Measurements from ENCODE around the gene ACADM. TPM values are rescaled to one million over a fixed set of nuclear protein-coding genes. Genes with fewer than 3 reads are reported as not detected.
"Not testable (repeated sequence)": the region's sequence is repeated elsewhere in the genome, so short reads cannot be mapped to it uniquely, and the experiment has no call there.

The ACADM gene
- total RNA-seq, 1 donor from 2014 or later = 29.6 TPM

DNA sequence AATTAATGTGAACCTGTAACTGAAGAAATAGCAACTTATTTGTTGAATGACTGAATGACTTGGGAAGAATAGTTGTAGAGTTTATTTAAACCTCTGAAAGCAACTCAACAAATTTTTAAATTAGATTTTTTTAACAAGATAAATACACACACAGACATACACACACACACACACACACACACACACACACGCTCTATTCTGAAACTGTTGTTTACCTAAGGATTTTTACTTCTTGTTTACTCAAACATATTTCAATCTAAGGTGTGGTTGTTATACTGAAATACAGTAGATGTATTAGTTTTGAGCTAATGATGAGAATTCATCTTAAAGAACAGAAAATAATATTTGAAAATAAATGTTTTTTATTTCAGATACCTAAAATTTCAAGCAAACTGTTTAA is 11.5 kb downstream of the ACADM start:
- Histone ChIP-seq H3K79me2 (ENCODE audit: insufficient read depth, low read length) (peaks cover 7% of the 10 kb centered on the region), H3K36me3 (ENCODE audit: insufficient read depth, low read length) (peaks cover 32% of the 10 kb centered on the region), H3K4me2 (ENCODE audit: low read length) (no peak overlapping the region), H3K27me3 (ENCODE audit: insufficient read depth, low read length) (no peaks in the 10 kb centered on the region), H4K20me1 (ENCODE audit: insufficient read depth, low read length) (no peaks in the 10 kb centered on the region), H3K4me3 (ENCODE audit: insufficient read depth, low read depth, low read length) (no peak overlapping the region), H3K9me3 (ENCODE audit: insufficient read depth, low read depth, low read length) (no peaks in the 10 kb centered on the region), H3K4me1 (ENCODE audit: insufficient read depth, low read length) (no peaks in the 10 kb centered on the region), H2AFZ (ENCODE audit: low read depth, low read length) (no peak overlapping the region), H3K27ac (ENCODE audit: low read depth, low read length) (no peak overlapping the region), H3K9ac (ENCODE audit: low read length) (no peak overlapping the region)
- Mint-ChIP-seq H3K27ac (ENCODE audit: unreplicated experiment) (no peak overlapping the region), H3K27me3 (ENCODE audit: low read depth, unreplicated experiment) (no peaks in the 10 kb centered on the region), H3K4me1 (ENCODE audit: low read depth, unreplicated experiment) (no peaks in the 10 kb centered on the region), H3K9me3 (ENCODE audit: unreplicated experiment) (no peaks in the 10 kb centered on the region), H3K4me3 (ENCODE audit: unreplicated experiment) (no peak overlapping the region), H3K36me3 (ENCODE audit: low read depth, unreplicated experiment) (peaks cover 8% of the 10 kb centered on the region)
- no peak for DNase-seq (ENCODE audit: low read depth)
- TF ChIP-seq EZH2 (IDR thresholded peaks at IDR 0.05; ENCODE audit: insufficient read depth, low read length) (no peak), CTCF (IDR thresholded peaks at IDR 0.05; ENCODE audit: insufficient read depth, low read depth, low read length) (no peak)
- no peak for FAIRE-seq

DNA sequence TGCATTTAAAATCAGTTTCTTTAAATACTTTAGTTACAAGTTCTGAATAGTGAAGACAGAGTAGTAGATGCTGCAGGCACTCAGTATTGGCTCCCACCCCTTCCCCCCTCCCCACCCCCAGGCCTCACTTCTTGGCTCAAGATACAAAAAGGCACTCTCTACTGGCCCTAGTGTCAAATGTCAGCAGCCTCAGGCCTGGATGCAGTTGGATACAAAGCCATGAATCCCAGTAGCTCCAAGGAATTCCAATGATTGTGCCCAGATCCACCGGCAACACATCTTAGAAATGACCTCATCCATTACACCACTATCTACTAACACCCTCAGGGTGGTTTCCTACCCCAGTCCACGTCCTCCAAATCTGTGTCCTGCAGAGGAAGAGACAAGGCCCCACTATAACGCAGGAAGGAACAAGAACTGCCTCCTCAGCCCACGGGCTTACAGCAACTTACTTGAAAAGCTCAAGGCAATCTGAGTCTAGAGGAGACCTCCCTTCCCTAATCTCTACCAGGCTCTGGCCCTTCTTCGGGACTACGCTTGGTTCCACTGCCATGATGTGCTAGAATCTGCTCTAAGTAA is 17.6 kb downstream of the ACADM start:
- Histone ChIP-seq H3K9me3 (ENCODE audit: insufficient read depth, low read depth, low read length) (no peaks in the 10 kb centered on the region), H3K4me2 (ENCODE audit: low read length) (no peak overlapping the region), H3K9ac (ENCODE audit: low read length) (no peak overlapping the region), H3K4me3 (ENCODE audit: insufficient read depth, low read depth, low read length) (no peak overlapping the region), H2AFZ (ENCODE audit: low read depth, low read length) (no peak overlapping the region), H4K20me1 (ENCODE audit: insufficient read depth, low read length) (no peaks in the 10 kb centered on the region), H3K79me2 (ENCODE audit: insufficient read depth, low read length) (no peaks in the 10 kb centered on the region), H3K27ac (ENCODE audit: low read depth, low read length) (no peak overlapping the region), H3K36me3 (ENCODE audit: insufficient read depth, low read length) (peaks cover 17% of the 10 kb centered on the region), H3K4me1 (ENCODE audit: insufficient read depth, low read length) (no peaks in the 10 kb centered on the region), H3K27me3 (ENCODE audit: insufficient read depth, low read length) (no peaks in the 10 kb centered on the region)
- H3K36me3 Mint-ChIP-seq (ENCODE audit: low read depth, unreplicated experiment) = peaks cover 7% of the 10 kb centered on the region
- no peaks in the 10 kb centered on the region for H3K27me3 Mint-ChIP-seq (ENCODE audit: low read depth, unreplicated experiment)
- DNase-seq (ENCODE audit: low read depth) (no peak), FAIRE-seq (no peak)
- no peak for TF ChIP-seq CTCF (IDR thresholded peaks at IDR 0.05; ENCODE audit: insufficient read depth, low read depth, low read length)
- TF ChIP-seq EZH2 (IDR thresholded peaks at IDR 0.05; ENCODE audit: insufficient read depth, low read length) = no peak
- H3K27ac Mint-ChIP-seq (ENCODE audit: unreplicated experiment) = no peak overlapping the region
- H3K4me1 Mint-ChIP-seq (ENCODE audit: low read depth, unreplicated experiment) = no peaks in the 10 kb centered on the region
- no peak overlapping the region for H3K4me3 Mint-ChIP-seq (ENCODE audit: unreplicated experiment)
- H3K9me3 Mint-ChIP-seq (ENCODE audit: unreplicated experiment) = no peaks in the 10 kb centered on the region

- Histone ChIP-seq H3K4me1 (ENCODE audit: insufficient read depth, low read length) (no peaks in the 10 kb centered on the region), H3K36me3 (ENCODE audit: insufficient read depth, low read length) (peaks cover 13% of the 10 kb centered on the region), H3K9ac (ENCODE audit: low read length) (no peak overlapping the region), H2AFZ (ENCODE audit: low read depth, low read length) (no peak overlapping the region), H3K4me2 (ENCODE audit: low read length) (no peak overlapping the region), H3K27ac (ENCODE audit: low read depth, low read length) (no peak overlapping the region), H3K4me3 (ENCODE audit: insufficient read depth, low read depth, low read length) (no peak overlapping the region), H3K9me3 (ENCODE audit: insufficient read depth, low read depth, low read length) (no peaks in the 10 kb centered on the region), H3K79me2 (ENCODE audit: insufficient read depth, low read length) (no peaks in the 10 kb centered on the region), H3K27me3 (ENCODE audit: insufficient read depth, low read length) (no peaks in the 10 kb centered on the region), H4K20me1 (ENCODE audit: insufficient read depth, low read length) (no peaks in the 10 kb centered on the region)
- H3K27ac Mint-ChIP-seq (ENCODE audit: unreplicated experiment) = no peak overlapping the region
- no peak overlapping the region for H3K4me3 Mint-ChIP-seq (ENCODE audit: unreplicated experiment)
- DNase-seq (ENCODE audit: low read depth) (no peak), FAIRE-seq (no peak)
- no peaks in the 10 kb centered on the region for H3K4me1 Mint-ChIP-seq (ENCODE audit: low read depth, unreplicated experiment)
- H3K27me3 Mint-ChIP-seq (ENCODE audit: low read depth, unreplicated experiment) = no peaks in the 10 kb centered on the region
- H3K36me3 Mint-ChIP-seq (ENCODE audit: low read depth, unreplicated experiment) = peaks cover 7% of the 10 kb centered on the region
- H3K9me3 Mint-ChIP-seq (ENCODE audit: unreplicated experiment) = no peaks in the 10 kb centered on the region
- no peak for TF ChIP-seq EZH2 (IDR thresholded peaks at IDR 0.05; ENCODE audit: insufficient read depth, low read length)
- TF ChIP-seq CTCF (IDR thresholded peaks at IDR 0.05; ENCODE audit: insufficient read depth, low read depth, low read length) = no peak
These were observed 20.8 kb downstream of the ACADM start for GRCh38 chr1:75745276-75745675.

GRCh38 chr1:75757210-75757609 is 32.7 kb downstream of the ACADM start:
- not testable (repeated sequence) for H3K27me3 ChIP-seq (ENCODE audit: insufficient read depth, low read length); H3K4me2 ChIP-seq (ENCODE audit: low read length); H3K27me3 Mint-ChIP-seq (ENCODE audit: low read depth, unreplicated experiment); H4K20me1 ChIP-seq (ENCODE audit: insufficient read depth, low read length); H3K9ac ChIP-seq (ENCODE audit: low read length); DNase-seq (ENCODE audit: low read depth); H3K4me1 Mint-ChIP-seq (ENCODE audit: low read depth, unreplicated experiment); H3K27ac Mint-ChIP-seq (ENCODE audit: unreplicated experiment); H3K4me3 Mint-ChIP-seq (ENCODE audit: unreplicated experiment); H3K4me1 ChIP-seq (ENCODE audit: insufficient read depth, low read length); H3K27ac ChIP-seq (ENCODE audit: low read depth, low read length); H2AFZ ChIP-seq (ENCODE audit: low read depth, low read length); FAIRE-seq; H3K79me2 ChIP-seq (ENCODE audit: insufficient read depth, low read length); H3K4me3 ChIP-seq (ENCODE audit: insufficient read depth, low read depth, low read length); H3K9me3 ChIP-seq (ENCODE audit: insufficient read depth, low read depth, low read length)
- Mint-ChIP-seq H3K9me3 (ENCODE audit: unreplicated experiment) (peaks cover 27% of the 10 kb centered on the region), H3K36me3 (ENCODE audit: low read depth, unreplicated experiment) (peaks cover 51% of the 10 kb centered on the region)
- peaks cover 13% of the 10 kb centered on the region for H3K36me3 ChIP-seq (ENCODE audit: insufficient read depth, low read length)

Measured in astrocyte (in vitro differentiated cells and primary cell).